Pancreas (tissue), 10 donors: ENCODE results near the gene PMEPA1. TPM values are rescaled to one million over a fixed set of nuclear protein-coding genes. Genes with fewer than 3 reads are reported as not detected.

Source experiments
- ATAC-seq, 4 donors: fragments of 200-7000 bp; cut with Tn5 transposase; one replicate each; pipeline versions ENCODE4 v1.8.0 to v1.9.1; 2020; ENCODE audit warnings: mild to moderate bottlenecking in 4 of 4, moderate library complexity in 4 of 4
- DNase-seq, 6 donors: peaks; one replicate each; pipeline ENCODE4 v3.0.0-alpha.2; 2020
- FAIRE-seq: peaks from 2 replicates; lab custom pipeline; 2012; peaks lifted over from hg19 to GRCh38; lab: Jason Lieb, UNC
- H3K27ac ChIP-seq, 4 donors: fragments of 200-600 bp; sonication (generic); 1 replicate in 3 of 4; 2 replicates in 1 of 4; pipeline versions ENCODE4 v1.5.0 to v1.8.0; 2020
- H3K27me3 ChIP-seq, 4 donors: fragments of 200-600 bp; one replicate each; pipeline ENCODE4 v1.8.0; 2021
- H3K36me3 ChIP-seq, 3 donors: fragments of 200-600 bp; sonication (generic) in 1 of 3; one replicate each; pipeline versions ENCODE4 v1.5.0 to v1.8.0; 2020 to 2021
- H3K4me1 ChIP-seq, 3 donors: fragments of 200-600 bp; one replicate each; pipeline ENCODE4 v1.8.0; 2021
- H3K4me3 ChIP-seq, 4 donors: fragments of 200-600 bp; sonication (generic) in 2 of 4; one replicate each; pipeline versions ENCODE4 v1.5.0 to v1.8.0; 2020 to 2021
- H3K9me3 ChIP-seq, 4 donors: fragments of 200-600 bp; one replicate each; pipeline ENCODE4 v1.8.0; 2021
- CTCF ChIP-seq, 4 donors: fragments of 200-600 bp; sonication (generic) in 3 of 4; IDR thresholded peaks; one replicate each; pipeline versions ENCODE4 v1.5.0 to v1.8.0; 2021; ENCODE audit warnings: antibody characterized with exemption in 4 of 4
- WGBS, 2 donors: extraction: QIAGEN DNeasy Blood & Tissue Kit; methylation state at CpG; one replicate each; pipeline ENCODE4 v1.1.7; 2013; 5-methylcytosine and 5-hydroxymethylcytosine counted together
- intact Hi-C, 3 donors: fragments of 100-400 bp; cut with DNase I; formaldehyde crosslinking; loops; one replicate each; pipeline versions ENCODE4 v1.11.1 to v1.14.2; 2022
- polyA plus RNA-seq, 2 donors: library from polyadenylated mRNA; stranded (reverse); fragments of 200-250 nt; gene quantifications; one replicate each; pipeline ENCODE4 v1.2.3, GENCODE V29; 2013
- total RNA-seq, 6 donors: library from RNA; stranded (reverse); fragmentation: NEBNext Ultra II Directional in 4 of 6; extraction: Animal tissue kit (Norgen Biotek cat#: 25700) in 4 of 6; gene quantifications; one replicate each; pipeline versions ENCODE4 v1.2.1 to v1.2.4, GENCODE V29; 2021 to 2023
- donor health status: healthy with polysubstance abuse.
- donor health status: DM: no; HTN: no; CAD: no; lungs with moderate emphysema.
- donor health status: DM: no; HTN: no; CAD: no.
- donor health status: control.
- donor health status: control.
- donor health status: Bipolar disorder and iron deficiency.
- donor health status: DM: yes; HTN: yes; CAD: no.
- donor health status: DM: no; HTN: no; CAD: no.
- donor health status: DM: no; HTN: no; CAD: no.
- donor health status: DM: yes; HTN: yes; CAD: no.

The PMEPA1 gene
- total and polyA plus RNA-seq, 8 donors, result 24.8 to 98.2 (median 33.6) TPM

GRCh38 chr20:57601211-57601570 is 108.6 kb downstream of the PMEPA1 start:
- intact Hi-C loops, result no loop called here
- peak in 1 of 6 donors; percentile 0 for DNase-seq
- Histone ChIP-seq H3K27ac (no peak overlapping the region), H3K27me3 (no peaks in the 10 kb centered on the region), H3K4me1 (no peaks in the 10 kb centered on the region), H3K9me3 (no peaks in the 10 kb centered on the region), H3K4me3 (no peak overlapping the region), H3K36me3 (no peaks in the 10 kb centered on the region)
- FAIRE-seq, result no peak
- TF ChIP-seq CTCF (IDR thresholded peaks at IDR 0.05), result no peak
- no peak for ATAC-seq
- WGBS, 2 donors, result 73% methylated on average over 2 of the region's 2 CpGs

DNA sequence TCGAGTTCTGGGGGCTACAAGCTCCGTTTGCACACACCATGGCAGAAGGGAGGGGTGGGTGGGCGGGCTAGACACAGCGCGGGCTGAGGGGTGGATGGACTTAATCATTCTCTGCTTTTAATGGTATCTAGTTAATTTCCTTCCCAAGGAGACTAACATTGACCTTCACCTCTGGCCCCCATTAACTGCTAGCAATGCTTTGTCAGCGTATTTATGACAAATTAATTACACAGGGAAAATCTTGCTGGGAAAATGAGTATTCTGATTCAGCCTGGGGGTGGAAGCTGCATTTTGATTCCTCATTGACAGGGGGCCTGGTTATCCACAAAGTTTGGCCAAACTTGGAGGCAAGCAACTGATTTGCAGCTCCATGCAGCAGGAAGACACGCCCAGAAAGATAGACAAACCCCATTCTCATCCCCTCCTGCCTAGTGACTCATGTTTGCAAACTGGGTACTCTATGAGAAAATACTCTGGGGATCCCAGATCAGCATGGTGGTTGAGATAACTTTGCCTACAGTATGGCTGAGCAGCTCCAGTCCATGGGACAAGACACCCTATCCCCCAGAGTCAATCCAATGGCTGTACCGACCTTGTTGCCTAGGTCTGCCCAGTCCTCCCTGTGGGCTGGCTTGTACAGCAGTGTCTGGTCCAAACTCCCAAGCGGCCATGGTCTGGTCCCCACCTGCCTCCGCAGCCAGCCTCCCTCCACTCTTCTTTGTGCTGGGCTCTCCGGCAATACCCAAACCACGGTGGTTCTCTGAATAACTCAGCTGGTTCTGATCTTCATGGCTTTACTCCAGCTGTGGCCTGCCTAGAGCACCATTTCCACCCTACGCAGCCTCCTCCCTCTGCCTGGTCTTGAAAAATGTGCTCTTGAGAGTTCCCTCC is 109.2 kb downstream of the PMEPA1 start:
- TF ChIP-seq CTCF (IDR thresholded peaks at IDR 0.05), result no peak
- no peaks in the 10 kb centered on the region for H3K9me3 ChIP-seq
- H3K36me3 ChIP-seq, result no peaks in the 10 kb centered on the region
- no peak for ATAC-seq
- DNase-seq, result peak in 2 of 6 donors; percentile 3 to 32
- no peaks in the 10 kb centered on the region for H3K4me1 ChIP-seq
- no peak overlapping the region for H3K27ac ChIP-seq
- H3K27me3 ChIP-seq, result no peaks in the 10 kb centered on the region
- WGBS, 2 donors, result 53 to 58% methylated on average over 13 of the region's 13 CpGs
- FAIRE-seq, result no peak
- intact Hi-C loops, result no loop called here
- no peak overlapping the region for H3K4me3 ChIP-seq

DNA sequence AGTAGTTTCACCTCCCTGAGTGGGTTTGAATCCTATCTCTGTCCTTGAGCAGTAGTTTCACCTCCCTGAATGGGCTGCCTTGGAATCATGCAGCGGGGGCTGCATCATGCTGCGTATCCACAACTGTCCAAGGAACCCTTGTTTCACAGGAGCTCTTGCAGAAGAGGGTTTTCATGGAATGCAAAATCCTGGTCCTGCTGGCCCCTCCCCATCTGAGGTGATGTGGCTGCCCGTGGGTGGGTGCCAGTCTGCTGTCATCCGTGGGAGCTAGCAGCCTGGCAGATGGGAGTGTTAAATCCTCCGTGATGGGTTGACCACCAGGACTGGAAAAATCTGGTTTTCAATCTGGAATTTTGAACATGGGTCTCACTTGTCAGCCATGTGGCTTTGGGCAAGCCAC is 111.3 kb downstream of the PMEPA1 start:
- no peak for TF ChIP-seq CTCF (IDR thresholded peaks at IDR 0.05)
- H3K27me3 ChIP-seq, result no peaks in the 10 kb centered on the region
- H3K27ac ChIP-seq, result no peak overlapping the region
- peak in 1 of 6 donors; percentile 5 for DNase-seq
- intact Hi-C loops, result loop anchor here in 2 of 3 donors (5.0 kb wide), 2 partner anchors 609 to 614 kb away; no protein-coding TSS in a partner anchor
- ATAC-seq, result no peak
- no peaks in the 10 kb centered on the region for H3K4me1 ChIP-seq
- 72 to 84% methylated on average over 5 of the region's 5 CpGs for WGBS, 2 donors
- FAIRE-seq, result no peak
- H3K9me3 ChIP-seq, result no peaks in the 10 kb centered on the region
- no peaks in the 10 kb centered on the region for H3K36me3 ChIP-seq
- no peak overlapping the region for H3K4me3 ChIP-seq

Other genes starting within 250 kb of the PMEPA1 start
- gene CTCFL, start 184.9 kb downstream of the PMEPA1 start, total RNA-seq, result under 1 TPM in 1 of 6 donors, not detected in 5; 0.16 TPM
- not detected for gene CTCFL, start 184.9 kb downstream of the PMEPA1 start, polyA plus RNA-seq
- 1 to 10 TPM in 1 of 6 donors, under 1 TPM in 5; 0.12 to 2.5 (median 0.47) TPM for gene PCK1, start 148.9 kb downstream of the PMEPA1 start, total RNA-seq
- 1 to 10 TPM in 1 of 2 donors, under 1 TPM in 1; 0.38 to 2.3 TPM for gene PCK1, start 148.9 kb downstream of the PMEPA1 start, polyA plus RNA-seq
- gene ZBP1, start 89.6 kb downstream of the PMEPA1 start, total RNA-seq, result under 1 TPM in 3 of 6 donors, not detected in 3; 0.17 to 0.90 (median 0.24) TPM
- gene ZBP1, start 89.6 kb downstream of the PMEPA1 start, polyA plus RNA-seq, result under 1 TPM; 0.09 to 0.15 TPM